EL (cell line): Measurements from ENCODE around the gene DOLPP1.
"Not testable (repeated sequence)": the region's sequence is repeated elsewhere in the genome, so short reads cannot be mapped to it uniquely, and the experiment has no call there.

Experiments
- DNase-seq: peaks from one replicate; pipeline ENCODE4 v3.0.0-alpha.2; 2016

Gene DOLPP1, protein sequence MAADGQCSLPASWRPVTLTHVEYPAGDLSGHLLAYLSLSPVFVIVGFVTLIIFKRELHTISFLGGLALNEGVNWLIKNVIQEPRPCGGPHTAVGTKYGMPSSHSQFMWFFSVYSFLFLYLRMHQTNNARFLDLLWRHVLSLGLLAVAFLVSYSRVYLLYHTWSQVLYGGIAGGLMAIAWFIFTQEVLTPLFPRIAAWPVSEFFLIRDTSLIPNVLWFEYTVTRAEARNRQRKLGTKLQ

DNA sequence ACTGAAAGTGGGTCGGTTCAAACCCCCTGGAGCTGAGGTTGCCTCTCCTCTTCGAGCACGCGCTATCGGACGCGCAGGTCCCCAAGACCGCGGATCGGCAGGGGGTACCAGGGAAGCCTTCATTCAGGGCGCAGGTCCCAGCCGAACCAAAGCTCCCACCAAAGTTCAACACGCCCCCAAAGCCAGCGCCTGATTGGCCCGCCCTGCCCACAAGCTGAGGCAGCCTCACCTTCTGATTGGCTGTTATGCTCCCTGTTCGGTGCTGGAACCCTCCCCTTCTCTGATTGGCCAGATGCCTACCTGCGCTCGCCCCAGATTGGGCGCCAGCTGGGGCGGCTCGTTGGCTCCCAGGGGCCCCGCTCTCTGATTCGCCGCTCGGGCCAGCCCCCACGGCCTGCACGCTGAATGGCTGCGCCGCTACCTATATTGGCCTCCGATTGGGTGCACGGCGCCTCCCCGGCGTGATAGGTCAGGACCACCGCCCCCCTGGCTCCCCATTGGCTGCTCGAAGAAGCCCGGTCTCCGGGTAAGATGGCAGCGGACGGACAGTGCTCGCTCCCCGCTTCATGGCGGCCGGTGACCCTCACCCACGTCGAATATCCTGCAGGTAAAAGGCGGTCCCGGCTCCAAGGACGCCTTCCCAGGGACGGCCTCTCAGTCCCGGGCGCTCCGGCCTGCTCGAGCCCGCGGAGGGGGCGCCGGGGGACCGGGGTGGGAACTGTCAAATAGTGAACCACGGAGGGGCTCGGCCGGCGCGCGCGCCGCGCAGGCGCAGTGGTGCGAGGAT lies at the start of gene DOLPP1:
Gene DOLPP1, plus strand, starts transcription at position 511 of the 787 bp plus-strand sequence. Its CDS starts 21 bp downstream, at position 532.
- peak; percentile 100 for DNase-seq

DNA sequence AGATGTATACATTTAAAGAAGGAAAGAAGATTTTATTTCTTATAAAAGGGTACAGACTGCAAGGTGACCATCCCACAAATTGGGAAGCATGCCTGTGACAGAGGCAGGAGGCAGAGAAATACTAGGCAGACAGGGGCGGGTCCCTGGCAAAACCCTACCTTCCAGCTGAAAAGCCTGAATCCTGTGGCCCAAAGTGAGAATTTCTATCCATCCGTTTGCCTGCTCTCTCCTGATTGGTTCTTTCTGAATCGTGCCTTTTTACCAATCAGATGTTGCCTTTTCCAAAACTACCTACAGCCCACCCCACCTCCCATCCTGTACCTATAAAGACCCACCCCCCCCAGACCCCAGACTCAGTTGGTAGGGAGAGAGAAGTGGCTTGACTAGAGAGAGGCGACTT lies 49.4 kb upstream of the DOLPP1 start:
- no peak for DNase-seq

DNA sequence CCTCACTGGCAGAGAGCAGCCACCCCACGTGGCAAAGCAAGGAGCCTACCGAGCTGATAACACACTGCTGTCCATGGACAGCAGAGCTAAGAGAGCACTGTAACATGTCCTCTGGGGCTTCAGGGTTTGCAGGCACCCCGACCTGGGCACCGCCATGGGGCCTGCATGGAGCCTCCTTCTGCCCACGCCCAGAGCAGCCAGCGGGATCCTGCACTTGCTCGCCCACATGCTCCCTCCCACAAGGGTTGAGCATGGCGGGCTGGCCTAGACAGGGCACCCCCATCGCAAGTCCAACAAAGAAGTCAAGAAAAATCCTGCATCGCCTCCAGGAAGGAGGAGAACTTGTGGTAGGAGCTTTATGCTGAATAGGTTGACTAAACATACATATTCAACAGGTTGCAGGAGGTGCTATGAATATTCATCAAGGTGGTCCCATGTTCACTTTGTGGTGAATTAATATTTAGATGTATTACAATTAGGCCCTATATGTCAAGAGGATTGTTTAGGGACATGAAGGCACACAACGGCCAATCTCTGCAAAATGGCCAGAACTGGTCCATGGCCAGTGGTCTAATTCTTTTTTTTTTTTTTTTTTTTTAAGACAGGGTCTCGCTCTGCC lies 48.3 kb upstream of the DOLPP1 start:
- no peak for DNase-seq

DNA sequence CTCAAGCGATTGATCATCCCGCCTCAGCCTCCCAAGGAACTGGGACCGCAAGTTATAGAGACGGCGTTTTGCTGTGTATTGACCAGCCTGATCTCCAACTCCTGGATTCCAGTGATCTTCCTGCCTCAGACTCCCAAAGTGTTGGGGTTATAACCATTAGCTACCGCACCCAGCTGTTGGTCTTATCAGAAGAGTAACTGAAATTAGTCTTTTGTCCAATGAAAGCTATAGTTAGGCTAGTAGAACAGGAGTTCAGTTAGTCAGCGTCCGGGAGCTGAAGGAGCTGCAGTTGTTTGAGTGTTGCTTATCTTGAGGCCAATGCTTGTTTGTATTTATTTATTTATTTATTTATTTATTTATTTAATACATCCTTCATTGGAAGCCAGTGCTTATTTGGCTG lies 47.7 kb upstream of the DOLPP1 start:
- DNase-seq = no peak

DNA sequence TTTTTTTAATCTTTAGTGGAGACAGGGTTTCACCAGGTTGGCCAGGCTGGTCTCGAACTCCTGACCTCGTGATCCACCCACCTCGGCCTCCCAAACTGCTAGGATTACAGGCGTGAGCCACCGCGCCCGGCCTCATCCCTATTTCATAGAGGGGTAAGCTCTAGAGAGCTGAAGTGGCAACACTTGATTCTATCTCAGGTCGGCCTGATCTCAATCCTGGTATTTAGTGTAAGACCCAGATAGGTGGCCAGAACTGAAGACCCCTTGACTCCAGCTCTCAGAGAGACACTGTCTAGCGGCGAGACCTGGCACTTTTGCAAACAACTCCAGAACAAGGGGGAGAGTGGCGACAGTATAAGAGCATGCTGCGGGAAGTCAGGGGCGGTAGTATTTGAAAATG lies 45.1 kb upstream of the DOLPP1 start:
- not testable (repeated sequence) for DNase-seq

DNA sequence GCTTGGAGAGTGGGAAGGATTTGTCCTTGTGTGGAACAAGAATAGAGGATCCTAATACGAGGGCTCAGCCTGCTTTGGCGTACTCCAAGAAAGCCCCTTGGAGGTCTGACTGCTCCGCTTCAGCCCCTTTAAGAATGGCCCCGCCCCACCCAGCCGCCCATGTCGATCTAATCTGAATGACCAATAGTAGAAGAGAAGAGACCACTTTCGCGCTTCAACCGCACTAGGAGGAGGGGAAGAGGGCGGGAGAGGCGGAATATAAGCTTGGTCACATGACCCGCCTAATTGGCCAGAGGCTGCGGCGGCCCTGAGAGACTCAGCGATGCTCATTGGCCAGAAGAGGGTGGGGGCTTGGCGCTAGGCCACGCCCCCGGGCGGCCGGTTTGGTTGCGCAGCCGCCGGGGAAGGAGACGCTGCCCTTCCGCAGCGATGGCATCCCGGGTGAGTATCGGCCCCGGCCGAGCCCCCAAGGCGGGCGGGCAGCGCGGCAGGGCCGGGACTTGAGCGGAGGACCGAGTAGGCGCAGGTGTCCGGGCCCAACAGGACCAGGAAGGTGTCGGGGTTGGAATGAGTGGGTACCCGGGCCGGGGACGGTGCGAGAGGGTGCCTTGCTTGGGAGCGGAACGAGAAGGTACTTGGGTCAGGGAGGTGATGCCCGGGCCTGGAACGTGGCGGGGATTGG lies 44.5 kb upstream of the DOLPP1 start, which contains the start of gene MIGA2:
Gene MIGA2, plus strand, starts transcription at position 386 of the 682 bp plus-strand sequence. CDS start 3,969 bp downstream, outside the sequence.
- peak; percentile 99 for DNase-seq

DNA sequence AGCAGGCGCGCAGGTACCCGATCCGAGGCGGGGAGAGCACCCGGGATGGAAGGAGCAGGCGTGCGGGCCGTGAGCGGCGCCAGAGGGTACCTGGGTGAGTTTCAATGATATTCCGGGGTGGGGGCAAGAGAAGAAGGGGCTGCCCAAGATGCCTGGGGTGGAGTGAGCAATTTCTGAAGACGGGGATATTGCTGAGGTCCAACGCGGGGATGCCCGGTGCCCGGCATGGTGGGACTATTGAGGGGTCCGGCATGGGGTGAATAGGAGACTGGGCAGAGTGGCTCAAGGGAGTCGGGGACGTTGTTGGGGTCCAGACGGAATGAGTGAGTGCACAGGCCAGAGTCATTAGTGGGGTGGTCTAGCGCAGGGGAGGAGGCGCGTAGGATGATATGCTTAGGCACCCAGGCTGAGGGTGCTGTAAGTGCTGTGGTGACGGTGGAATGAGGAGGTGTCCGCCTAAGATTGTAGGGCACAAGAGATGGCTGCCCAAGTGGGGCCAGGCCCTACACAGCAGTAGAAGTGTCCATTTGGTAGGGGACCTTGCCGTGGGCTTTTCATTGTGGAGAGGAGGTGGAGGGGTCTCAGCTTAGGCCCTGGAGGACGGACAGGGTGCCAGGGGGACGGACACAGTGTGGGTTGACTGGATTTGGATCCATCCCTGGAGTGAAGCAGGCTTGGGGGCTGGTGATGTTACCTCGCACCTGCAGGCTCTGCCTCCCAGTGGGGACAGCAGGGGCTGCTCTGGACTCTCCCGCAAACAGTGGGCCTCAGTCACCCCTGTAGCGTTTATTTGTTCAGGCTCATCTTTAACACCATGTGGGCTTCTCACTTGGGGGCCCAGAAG lies 43.8 kb upstream of the DOLPP1 start:
- DNase-seq = no peak

DNA sequence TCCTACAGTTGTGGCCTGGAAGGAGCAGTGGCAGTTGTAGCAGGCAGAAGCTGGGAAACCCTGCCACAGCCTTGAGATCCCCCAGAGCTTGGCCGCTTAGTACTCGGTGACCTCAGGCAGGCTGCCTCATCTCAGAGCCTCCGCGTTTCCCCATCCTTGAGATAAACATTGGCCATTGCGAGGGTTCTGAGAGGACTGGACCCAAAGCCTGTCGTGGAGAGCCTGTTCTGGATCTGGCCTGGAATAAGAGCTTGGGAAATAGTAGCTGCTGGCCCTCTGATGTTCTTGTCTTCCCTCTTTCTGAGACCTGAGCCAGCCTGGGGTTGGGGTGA lies 43.2 kb upstream of the DOLPP1 start:
- no peak for DNase-seq

DNA sequence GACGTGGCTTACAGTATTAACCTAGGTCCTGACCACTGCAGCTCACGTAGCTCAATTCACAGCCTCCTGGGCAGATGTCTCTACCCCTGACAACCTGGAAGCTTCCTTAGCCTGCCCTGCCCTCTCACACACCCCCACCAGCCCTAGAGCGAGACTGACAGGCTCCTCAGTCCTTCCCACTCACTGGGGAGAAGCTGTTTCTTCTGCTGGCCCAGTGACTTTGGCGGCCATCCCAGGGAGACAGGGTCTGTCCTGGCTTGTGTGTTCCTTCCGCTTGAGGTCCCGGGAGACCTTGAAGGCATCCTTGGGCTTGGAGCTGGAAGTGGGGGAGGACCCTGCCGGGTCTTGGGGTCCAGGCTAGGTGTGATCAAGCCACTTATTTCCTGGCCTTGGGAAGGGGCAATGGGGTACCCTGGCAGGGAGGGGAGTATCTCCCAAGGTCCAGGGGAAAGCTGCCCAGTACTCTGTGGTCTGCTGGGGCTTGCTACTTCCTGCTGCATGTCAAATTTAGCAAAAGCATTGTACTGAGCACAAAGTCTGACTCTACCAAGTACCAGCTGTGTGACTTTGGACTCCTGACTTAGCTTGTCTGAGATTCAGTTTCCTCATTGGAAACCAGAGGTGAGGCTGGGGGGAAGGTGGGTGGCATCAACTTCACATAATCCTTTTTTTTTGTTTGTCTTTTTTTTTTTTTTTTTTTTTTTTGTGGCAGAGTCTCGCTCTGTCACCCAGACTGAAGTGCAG lies 42.6 kb upstream of the DOLPP1 start:
- DNase-seq = no peak

DNA sequence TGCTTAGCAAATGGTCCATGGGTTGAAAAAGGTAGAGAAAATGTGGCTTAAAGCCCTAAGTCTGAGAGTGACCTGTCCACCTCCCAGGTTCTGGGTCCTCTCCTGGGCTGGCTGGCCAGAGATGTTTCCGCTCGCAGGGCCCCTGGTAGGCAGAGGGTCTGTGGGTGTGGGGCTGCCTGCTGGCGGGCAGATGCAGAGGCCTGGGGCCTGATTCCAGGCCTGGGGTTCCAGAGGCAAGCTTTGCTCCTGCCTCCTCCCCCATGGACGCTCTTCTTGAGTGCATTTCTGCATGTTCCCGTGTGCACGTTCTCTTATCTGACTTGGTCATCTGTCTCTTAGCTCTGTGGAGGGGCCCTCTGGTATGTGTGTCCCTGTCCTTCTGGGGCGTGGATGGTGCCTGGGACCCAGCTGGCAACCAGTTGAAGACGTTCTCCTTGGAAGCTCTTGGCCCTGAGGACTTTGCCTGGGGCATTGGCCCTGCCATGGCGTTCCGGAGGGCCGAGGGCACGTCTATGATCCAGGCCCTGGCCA lies 40.7 kb upstream of the DOLPP1 start:
- DNase-seq = no peak

DNA sequence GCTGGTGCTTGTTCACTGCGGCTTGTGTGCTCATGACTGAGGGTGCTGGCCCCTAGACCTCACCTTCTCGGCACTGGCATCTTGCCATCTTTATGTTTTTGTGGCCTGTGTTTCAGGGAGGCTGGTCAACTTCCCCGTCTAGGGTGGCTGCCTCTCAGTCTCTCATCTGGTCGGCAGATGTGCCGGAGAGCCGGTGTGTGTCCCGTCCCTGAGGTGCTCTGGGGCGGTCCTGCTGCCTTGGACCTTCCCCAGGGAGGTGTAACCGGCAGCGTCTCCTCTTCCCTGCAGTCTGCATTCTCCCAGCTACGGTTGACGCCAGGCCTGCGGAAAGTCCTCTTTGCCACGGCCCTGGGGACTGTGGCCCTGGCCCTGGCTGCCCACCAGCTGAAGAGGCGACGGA lies 38.9 kb upstream of the DOLPP1 start:
- DNase-seq = no peak

DNA sequence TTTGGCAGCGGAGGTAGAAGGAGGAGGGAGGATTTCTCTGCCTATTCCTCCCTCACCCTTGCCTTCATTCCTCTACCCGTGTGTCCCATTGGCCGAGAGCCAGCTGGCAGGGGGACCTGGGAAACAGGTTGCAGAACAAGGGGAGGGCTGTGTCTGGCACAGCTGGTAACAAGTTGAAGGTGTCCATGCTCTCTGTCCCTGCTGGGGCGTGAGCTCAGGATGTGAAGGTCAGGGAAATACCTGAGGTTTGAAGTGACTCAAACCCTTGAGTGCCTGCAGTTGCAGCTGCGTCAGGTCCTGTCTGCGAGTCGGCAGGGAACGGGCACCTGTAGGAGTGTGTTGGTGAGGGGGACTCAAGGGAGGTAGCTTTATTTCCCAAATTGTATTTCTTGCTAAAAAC lies 28.3 kb upstream of the DOLPP1 start:
- no peak for DNase-seq

DNA sequence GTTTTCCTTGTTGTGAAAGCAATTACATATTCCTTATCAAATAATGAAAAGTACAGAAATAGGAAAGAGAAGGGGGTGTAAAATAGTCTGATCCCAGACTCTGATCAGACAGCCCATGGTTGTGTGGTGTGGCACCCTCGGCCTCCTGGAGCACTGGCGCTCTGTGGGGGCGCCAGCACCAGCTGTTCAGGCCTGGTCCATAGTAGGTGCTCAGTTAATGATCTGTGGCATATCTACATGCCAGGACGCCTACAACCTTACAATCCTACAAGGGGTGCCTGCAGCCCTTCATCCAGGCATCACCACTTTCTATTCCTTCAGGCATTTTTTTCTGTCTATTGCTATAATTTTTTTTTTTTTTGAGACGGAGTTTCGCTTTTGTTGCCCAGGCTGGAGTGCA lies 27.9 kb upstream of the DOLPP1 start:
- no peak for DNase-seq

DNA sequence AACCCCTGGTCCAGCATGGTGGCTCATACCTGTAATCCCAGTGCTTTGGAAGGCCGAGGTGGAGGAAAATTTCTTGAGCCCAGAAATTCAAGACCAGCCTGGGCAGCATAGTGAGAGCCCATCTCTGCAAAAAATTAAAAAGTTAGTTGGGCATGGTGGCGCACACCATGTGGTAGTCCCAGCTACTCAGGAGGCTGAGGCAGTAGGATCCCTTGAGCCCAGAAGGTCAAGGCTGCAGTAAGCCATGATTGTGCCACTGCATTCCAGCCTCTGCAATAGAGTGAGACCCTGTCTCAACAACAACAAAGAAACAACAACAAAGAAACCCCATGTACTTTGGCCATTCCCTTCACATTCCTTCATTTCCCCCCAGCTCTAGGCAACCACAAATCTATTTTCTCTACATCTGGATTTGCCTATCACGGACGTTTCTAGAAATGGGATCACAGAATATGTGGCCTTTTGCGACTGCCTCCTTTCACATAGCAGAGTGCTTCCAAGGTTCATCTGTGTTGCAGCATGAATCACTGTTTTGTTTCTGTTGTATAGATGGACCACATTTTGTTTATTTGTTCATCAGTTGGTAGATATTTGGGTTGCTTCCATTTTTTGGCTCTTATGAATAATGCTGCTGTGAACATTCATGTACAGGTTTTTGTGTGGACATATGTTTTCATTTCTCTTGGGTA lies 26.6 kb upstream of the DOLPP1 start:
- no peak for DNase-seq

DNA sequence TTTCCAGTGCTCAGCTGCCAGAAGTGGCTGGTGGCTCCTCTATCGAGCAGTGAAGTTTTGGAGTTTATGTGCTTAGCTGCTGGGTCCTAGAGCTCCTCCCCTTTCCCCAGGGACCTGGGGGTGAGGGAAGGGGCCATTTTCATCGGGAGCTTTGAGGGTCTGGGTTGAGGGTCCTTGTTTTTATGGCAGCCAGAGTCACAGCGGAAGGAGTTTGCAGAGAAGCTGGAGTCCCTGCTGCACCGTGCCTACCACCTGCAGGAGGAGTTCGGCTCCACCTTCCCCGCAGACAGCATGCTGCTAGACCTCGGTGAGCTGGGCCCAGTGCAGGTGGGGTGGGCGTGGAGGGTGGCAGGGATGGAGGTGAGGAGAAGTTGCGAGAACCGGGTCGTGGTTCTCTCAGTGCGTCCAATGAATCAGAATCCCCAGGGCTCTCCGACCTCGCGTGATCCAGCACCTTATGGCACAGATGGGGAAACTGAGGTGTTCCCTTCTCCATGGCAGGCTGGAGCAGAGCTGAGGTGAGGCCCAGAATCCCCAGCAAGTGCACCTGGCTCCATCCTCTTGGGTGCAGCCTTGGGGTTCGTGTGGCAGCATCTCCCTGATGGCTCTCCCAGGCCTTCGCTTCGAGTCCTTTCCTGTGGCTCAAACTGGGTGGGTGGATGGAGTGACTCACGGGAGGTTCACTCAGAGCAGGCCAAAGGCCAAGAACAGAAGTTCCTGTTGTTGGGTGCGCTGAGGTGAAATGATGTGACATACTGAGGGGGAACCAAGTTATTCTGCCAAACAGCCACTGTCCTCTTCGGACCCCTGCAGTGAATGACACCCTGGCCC lies 21.7 kb upstream of the DOLPP1 start:
- DNase-seq = peak; percentile 63

DNA sequence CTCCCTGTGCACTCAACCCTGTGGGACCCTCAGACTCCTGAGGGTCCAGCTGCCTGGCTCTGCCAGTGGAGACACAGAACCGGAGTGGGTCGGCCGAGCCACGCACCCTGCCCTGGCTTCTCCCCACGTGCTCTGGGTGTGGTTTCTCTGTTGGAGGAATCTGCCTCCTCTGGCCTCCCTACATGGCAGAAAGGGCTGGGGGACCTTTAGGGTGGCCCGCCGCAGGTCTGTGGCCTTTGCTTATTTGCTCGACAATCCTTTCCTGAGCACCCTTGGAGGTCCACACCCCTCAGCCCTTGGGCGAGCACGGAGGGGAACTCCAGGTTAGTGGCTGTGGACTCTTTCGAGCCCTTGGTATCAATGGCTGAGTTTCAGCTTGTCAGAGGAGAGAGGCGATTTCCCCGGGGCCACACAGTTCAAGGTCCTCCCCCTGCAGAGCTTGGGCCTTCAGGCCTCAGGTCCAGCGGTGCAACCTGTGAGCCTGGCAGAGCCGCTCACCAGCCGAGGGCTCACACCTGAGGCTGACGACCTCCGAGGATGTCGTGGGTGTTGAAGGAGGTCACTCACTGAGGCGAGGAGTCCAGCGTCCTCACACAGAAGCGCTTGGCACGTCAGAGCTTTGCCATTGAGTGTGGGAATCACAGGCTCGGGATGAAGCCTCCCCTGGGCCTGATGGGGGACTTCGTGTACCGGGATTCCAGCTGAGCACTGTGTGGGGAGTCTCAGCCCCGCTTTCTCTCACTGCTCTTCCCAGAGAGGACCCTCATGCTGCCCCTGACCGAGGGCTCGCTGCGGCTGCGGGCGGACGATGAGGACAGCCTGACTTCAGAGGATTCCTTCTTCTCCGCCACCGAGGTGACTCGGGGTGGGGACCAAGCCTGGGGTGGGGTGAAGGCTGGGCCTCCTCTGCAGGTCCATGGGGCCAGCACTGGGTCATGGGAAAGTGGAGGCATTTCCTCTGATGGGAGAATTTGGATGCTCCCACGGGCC lies 20.8 kb upstream of the DOLPP1 start:
- no peak for DNase-seq

DNA sequence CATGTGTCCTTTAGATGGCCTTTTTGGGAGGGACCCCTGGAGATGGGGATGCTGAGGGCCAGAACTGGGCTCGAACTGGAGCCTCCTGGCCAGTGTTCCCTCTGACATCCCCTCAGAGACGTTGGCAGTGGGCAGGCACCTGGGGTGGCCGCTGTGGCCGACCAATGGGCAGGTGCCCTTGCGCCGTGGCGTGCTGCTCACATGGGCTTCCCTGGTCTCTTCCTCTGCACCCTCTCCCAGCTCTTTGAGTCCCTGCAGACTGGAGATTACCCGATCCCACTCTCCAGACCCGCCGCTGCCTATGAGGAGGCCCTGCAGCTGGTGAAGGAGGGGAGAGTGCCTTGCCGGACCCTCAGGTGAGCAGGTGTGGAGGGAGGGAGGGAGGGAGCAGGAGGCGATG lies 19.9 kb upstream of the DOLPP1 start:
- DNase-seq = no peak

DNA sequence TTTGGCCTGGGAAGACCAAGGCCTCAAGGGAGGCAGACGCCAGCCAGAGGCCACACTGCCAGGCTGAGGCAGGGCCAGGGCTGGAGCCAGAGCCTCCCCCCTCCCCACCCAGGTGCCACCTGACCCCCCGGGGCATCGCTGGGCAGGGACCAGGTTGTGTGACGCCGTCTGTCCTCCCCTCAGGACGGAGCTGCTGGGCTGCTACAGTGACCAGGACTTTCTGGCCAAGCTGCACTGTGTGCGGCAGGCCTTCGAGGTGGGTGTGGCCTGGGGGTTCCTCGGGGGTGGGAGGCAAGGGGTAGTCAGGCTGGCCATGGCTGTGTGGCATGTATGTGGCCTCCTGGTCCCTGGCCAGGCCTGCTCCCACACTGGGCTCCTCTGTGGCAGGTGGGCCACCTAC lies 17.9 kb upstream of the DOLPP1 start:
- no peak for DNase-seq

DNA sequence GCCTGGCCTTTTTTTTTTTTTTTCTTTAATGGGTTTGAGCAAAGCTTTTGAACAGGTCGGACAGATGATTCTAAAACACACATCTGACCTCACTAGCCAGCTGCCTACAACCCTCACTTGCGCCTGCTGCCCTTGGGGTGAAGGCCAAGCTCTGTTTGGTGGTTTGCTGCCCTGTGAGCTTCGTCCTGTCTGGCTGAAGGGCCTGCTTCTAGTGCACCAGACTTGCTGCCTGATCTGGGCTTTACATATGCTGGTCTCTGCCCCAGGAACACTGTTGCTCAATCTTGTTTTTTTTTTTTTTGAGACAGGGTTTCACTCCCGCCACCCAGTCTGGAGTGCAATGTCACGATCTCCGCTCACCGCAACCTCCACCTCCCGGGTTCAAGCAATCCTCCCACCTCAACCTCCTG lies 16.4 kb upstream of the DOLPP1 start:
- no peak for DNase-seq
